Loucy (cell line): Measurements from ENCODE around the gene EDIL3.

Experiments used
- CTCF ChIP-seq: fragments of 200-600 bp; sonication (generic); conservative IDR thresholded peaks from 2 replicates; pipeline ENCODE4 v1.5.1; 2014; ENCODE audit warnings: mild to moderate bottlenecking, antibody characterized with exemption, low read length
- EZH2phosphoT487 ChIP-seq: fragments of 200-600 bp; IDR thresholded peaks from 2 replicates; pipeline ENCODE4 v1.6.1; 2018; ENCODE audit warnings: antibody characterized with exemption, mild to moderate bottlenecking, moderate library complexity, borderline replicate concordance

- TF ChIP-seq CTCF (no peak), EZH2phosphoT487 (no peak)
Measured at GRCh38 chr5:84016085-84016484, 368.6 kb downstream of the EDIL3 start.
